HFFc6 (cell line): ENCODE results near the gene ASB10. TPM values are rescaled to one million over a fixed set of nuclear protein-coding genes. Genes with fewer than 3 reads are reported as not detected.
A peak's percentile ranks its signal among the peaks of the same experiment; 100 is the strongest.

Experiments
- DNase-seq: peaks from one replicate; pipeline ENCODE4 v3.0.0-alpha.2; 2018
- H3K27ac Mint-ChIP-seq: 2 replicates; pipeline ENCODE4 v1.8.0; 2020; ENCODE audit warnings: mild to moderate bottlenecking, mixed read lengths
- H3K27me3 Mint-ChIP-seq: 2 replicates; pipeline ENCODE4 v1.8.0; 2021; ENCODE audit warnings: mild to moderate bottlenecking, moderate library complexity, mixed read lengths; ENCODE audit not compliant: insufficient read depth
- H3K36me3 Mint-ChIP-seq: 2 replicates; pipeline ENCODE4 v1.8.0; 2021; ENCODE audit warnings: low read depth, mixed read lengths
- H3K4me1 Mint-ChIP-seq: 2 replicates; pipeline ENCODE4 v1.8.0; 2020; ENCODE audit warnings: low read depth, mixed read lengths
- H3K4me3 Mint-ChIP-seq: 2 replicates; pipeline ENCODE4 v1.8.0; 2020; ENCODE audit warnings: mild to moderate bottlenecking, moderate library complexity, mixed read lengths
- H3K9me3 Mint-ChIP-seq: 2 replicates; pipeline ENCODE4 v1.8.0; 2020; ENCODE audit warnings: mild to moderate bottlenecking, mixed read lengths
- CTCF ChIP-seq: fragments of 200-600 bp; sonication (generic); IDR thresholded peaks from 2 replicates; pipeline ENCODE4 v1.5.0; 2021; ENCODE audit warnings: antibody characterized with exemption, mild to moderate bottlenecking
- total RNA-seq, 6 experiments: library from RNA; stranded (reverse); fragmentation: NEBNext Ultra II Directional; extraction: Animal tissue kit (Norgen Biotek cat#: 25700); gene quantifications; 2 replicates in 1 of 6; 3 replicates in 5 of 6; pipeline ENCODE4 v1.2.3, GENCODE V29; 2021

Gene ASB10
- total RNA-seq, 6 experiments from 2014 or later = not detected

- Mint-ChIP-seq H3K4me1 (peaks cover 7% of the 10 kb centered on the region), H3K36me3 (no peaks in the 10 kb centered on the region), H3K27me3 (peaks cover 45% of the 10 kb centered on the region), H3K27ac (no peak overlapping the region), H3K4me3 (no peak overlapping the region), H3K9me3 (no peaks in the 10 kb centered on the region)
- DNase-seq = no peak
- peak; percentile 26; the same call in 1 of the 2 replicates for TF ChIP-seq CTCF
Measured at GRCh38 chr7:151175793-151176311, 11.2 kb downstream of the ASB10 start.

GRCh38 chr7:151175047-151175792, 11.8 kb downstream of the ASB10 start:
- TF ChIP-seq CTCF = no peak; the same call in 1 of the 2 replicates
- Mint-ChIP-seq H3K4me3 (no peak overlapping the region), H3K9me3 (no peaks in the 10 kb centered on the region), H3K36me3 (no peaks in the 10 kb centered on the region), H3K27me3 (peaks cover 48% of the 10 kb centered on the region), H3K4me1 (peaks cover 7% of the 10 kb centered on the region), H3K27ac (no peak overlapping the region)
- DNase-seq = no peak

GRCh38 chr7:151174246-151175046, 12.6 kb downstream of the ASB10 start:
- H3K4me1 Mint-ChIP-seq = peaks cover 7% of the 10 kb centered on the region
- DNase-seq = no peak
- no peak overlapping the region for H3K27ac Mint-ChIP-seq
- no peak overlapping the region for H3K4me3 Mint-ChIP-seq
- no peaks in the 10 kb centered on the region for H3K9me3 Mint-ChIP-seq
- H3K36me3 Mint-ChIP-seq = no peaks in the 10 kb centered on the region
- no peak for TF ChIP-seq CTCF
- peaks cover 48% of the 10 kb centered on the region for H3K27me3 Mint-ChIP-seq

- DNase-seq = no peak
- Mint-ChIP-seq H3K27me3 (peaks cover 51% of the 10 kb centered on the region), H3K9me3 (no peaks in the 10 kb centered on the region), H3K36me3 (no peaks in the 10 kb centered on the region), H3K4me1 (peaks cover 8% of the 10 kb centered on the region), H3K4me3 (no peak overlapping the region), H3K27ac (no peak overlapping the region)
- no peak for TF ChIP-seq CTCF
Measured at GRCh38 chr7:151173386-151174245, 13.4 kb downstream of the ASB10 start.
